GM12878 (cell line): Measurements from ENCODE around the gene MAFB. TPM values are rescaled to one million over a fixed set of nuclear protein-coding genes. Genes with fewer than 3 reads are reported as not detected.
A peak's percentile ranks its signal among the peaks of the same experiment; 100 is the strongest.

Experiments
- ATAC-seq: fragments of 200-7000 bp; cut with Tn5 transposase; 3 replicates; pipeline ENCODE4 v1.9.1; 2020; ENCODE audit warnings: mild to moderate bottlenecking, moderate library complexity
- BruUV-seq: library from RNA; stranded (reverse); fragments of 400-500 nt; replicated peaks from 2 replicates; lab custom pipeline; 2021; lab: Mats Ljungman, UMichigan
- CTCF ChIA-PET: fragments of 300-600 bp; sonication (Branson Sonifier 250); formaldehyde crosslinking; extraction: SDS; loops from one replicate; lab custom pipeline; 2021; ENCODE audit warnings: inconsistent platforms; lab: Yijun Ruan, JAX
- POLR2A ChIA-PET: fragments of 350-600 bp; formaldehyde crosslinking; extraction: SDS; loops from one replicate; lab custom pipeline; 2021; ENCODE audit warnings: inconsistent platforms; lab: Charles Lee
- RAD21 ChIA-PET: fragments of 300-600 bp; sonication (Branson Sonifier 250); formaldehyde crosslinking; loops from one replicate; lab custom pipeline; 2023; ENCODE audit warnings: antibody characterized with exemption; ENCODE audit not compliant: unreplicated experiment; lab: Charles Lee
- SMC1A ChIA-PET: fragments of 300-600 bp; sonication (Branson Sonifier 250); formaldehyde crosslinking; loops from one replicate; lab custom pipeline; 2023; ENCODE audit not compliant: unreplicated experiment, uncharacterized antibody; lab: Charles Lee
- DNase-seq: peaks from one replicate; pipeline ENCODE4 v3.0.0-alpha.2; 2011; ENCODE audit warnings: low read depth, low spot score
- FAIRE-seq: peaks from 3 replicates; lab custom pipeline; 2011; peaks lifted over from hg19 to GRCh38; lab: Jason Lieb, UNC
- H2AFZ ChIP-seq: 2 replicates; pipeline ENCODE4 v1.6.0; 2011; ENCODE audit warnings: low read depth, low read length, control low read depth; ENCODE audit not compliant: control insufficient read depth
- H3K27ac ChIP-seq: 2 replicates; pipeline ENCODE4 v1.5.1; 2011; ENCODE audit warnings: control low read depth; ENCODE audit not compliant: control insufficient read depth, insufficient read depth
- H3K27me3 ChIP-seq, 2 experiments: replicated peaks in 1 of 2; 2 replicates each; pipeline versions ENCODE4 v1.6.0 to v1.6.1; 2011; ENCODE audit warnings: low read length in 1 of 2; ENCODE audit not compliant: control insufficient read depth in 2 of 2, insufficient read depth in 2 of 2
- H3K36me3 ChIP-seq, 2 experiments: 2 replicates each; pipeline ENCODE4 v1.5.1; 2011; ENCODE audit warnings: low read length in 1 of 2; ENCODE audit not compliant: control insufficient read depth in 2 of 2, insufficient read depth in 2 of 2
- H3K4me1 ChIP-seq: 2 replicates; pipeline ENCODE4 v1.6.1; 2011; ENCODE audit warnings: mild to moderate bottlenecking, low read length, moderate library complexity, mixed read lengths; ENCODE audit not compliant: control insufficient read depth, insufficient read depth
- H3K4me2 ChIP-seq: 2 replicates; pipeline ENCODE4 v1.6.0; 2011; ENCODE audit warnings: control low read depth; ENCODE audit not compliant: control insufficient read depth, insufficient read depth
- H3K4me3 ChIP-seq: fragments of 200-600 bp; sonication (generic); 2 replicates; pipeline ENCODE4 v1.5.1; 2016
- H3K79me2 ChIP-seq: 2 replicates; pipeline ENCODE4 v1.6.0; 2011; ENCODE audit warnings: low read length; ENCODE audit not compliant: control insufficient read depth, insufficient read depth
- H3K9ac ChIP-seq: 2 replicates; pipeline ENCODE4 v1.8.0; 2011; ENCODE audit warnings: low read length, control low read depth, mixed read lengths; ENCODE audit not compliant: control insufficient read depth, insufficient read depth
- H3K9me3 ChIP-seq: replicated peaks from 3 replicates; pipeline ENCODE4 v1.5.1; 2011; ENCODE audit warnings: mild to moderate bottlenecking, low read length; ENCODE audit not compliant: control insufficient read depth, insufficient read depth
- H4K20me1 ChIP-seq: 2 replicates; pipeline ENCODE4 v1.6.0; 2011; ENCODE audit not compliant: control insufficient read depth, insufficient read depth
- JUNB ChIP-seq: IDR thresholded peaks from 2 replicates; pipeline ENCODE4 v1.6.1; 2016; ENCODE audit warnings: antibody characterized with exemption, mild to moderate bottlenecking
- RUNX3 ChIP-seq: IDR thresholded peaks from 2 replicates; pipeline ENCODE4 v1.6.1; 2012; ENCODE audit warnings: low read length, inconsistent platforms
- SIX5 ChIP-seq: IDR thresholded peaks from 2 replicates; pipeline ENCODE4 v1.6.1; 2011; ENCODE audit warnings: mild to moderate bottlenecking, low read depth, low read length, moderate library complexity; ENCODE audit not compliant: severe bottlenecking
- SRF ChIP-seq, 2 experiments: IDR thresholded peaks; 2 replicates each; pipeline ENCODE4 v1.6.1; 2011; ENCODE audit warnings: low read depth in 2 of 2, low read length in 2 of 2, mild to moderate bottlenecking in 1 of 2, moderate library complexity in 1 of 2
- WGBS: methylation state at CpG from one replicate; pipeline ENCODE4 v1.1.6; 2016; ENCODE audit warnings: low lambda C conversion rate; ENCODE audit not compliant: insufficient replicate concordance, insufficient coverage; ENCODE audit errors: missing lambda C conversion rate; 5-methylcytosine and 5-hydroxymethylcytosine counted together
- in situ Hi-C: fragments of 300-500 bp; cut with MboI; formaldehyde crosslinking; loops from 9 replicates; pipeline ENCODE4 v1.14.3; 2018; ENCODE audit warnings: mixed read lengths
- intact Hi-C: fragments of 100-400 bp; cut with micrococcal nuclease; formaldehyde crosslinking; loops from one replicate; pipeline ENCODE4 v1.14.2; 2022; ENCODE audit not compliant: unreplicated experiment
- polyA plus RNA-seq, 11 experiments: library from polyadenylated mRNA; depleted of rRNA in 4 of 11; unstranded in 6 of 11; stranded (reverse) in 5 of 11; fragments of >200 nt; fragmentation: Nextera tagmentation in 4 of 11; fragmentation: Illumina TruSeq in 1 of 11; extraction: Ambion mirVana in 4 of 11; extraction: Trizol in 1 of 11; gene quantifications; 1 replicate in 1 of 11; 2 replicates in 10 of 11; pipeline versions ENCODE4 v1.2.1 to v1.2.3, GENCODE V29; 2011 to 2016; ENCODE audit warnings: inconsistent platforms in 2 of 11, missing spikeins in 2 of 11, low read depth in 1 of 11
- total RNA-seq, 4 experiments: library from RNA; depleted of rRNA in 3 of 4; stranded (reverse); fragments of >200 nt in 3 of 4; fragmentation: Illumina TruSeq in 1 of 4; extraction: Trizol in 1 of 4; gene quantifications; 2 replicates each; pipeline versions ENCODE4 v1.2.1 to v1.2.3, GENCODE V29; 2013 to 2021
- TF ChIP-seq, protein P1 (sequence below): fragments of 450-650 bp; IDR thresholded peaks from 2 replicates; pipeline ENCODE4 v1.6.1; 2018; ENCODE audit warnings: mild to moderate bottlenecking, low read depth, moderate library complexity; ENCODE audit not compliant: partially characterized antibody

The MAFB gene
- total and polyA plus RNA-seq, 10 of the 15 experiments (the other 5 are each of a cell fraction or from before 2014, with no cell fraction given) = 0.01 to 0.08 (median 0.01) TPM; not detected in 7

DNA sequence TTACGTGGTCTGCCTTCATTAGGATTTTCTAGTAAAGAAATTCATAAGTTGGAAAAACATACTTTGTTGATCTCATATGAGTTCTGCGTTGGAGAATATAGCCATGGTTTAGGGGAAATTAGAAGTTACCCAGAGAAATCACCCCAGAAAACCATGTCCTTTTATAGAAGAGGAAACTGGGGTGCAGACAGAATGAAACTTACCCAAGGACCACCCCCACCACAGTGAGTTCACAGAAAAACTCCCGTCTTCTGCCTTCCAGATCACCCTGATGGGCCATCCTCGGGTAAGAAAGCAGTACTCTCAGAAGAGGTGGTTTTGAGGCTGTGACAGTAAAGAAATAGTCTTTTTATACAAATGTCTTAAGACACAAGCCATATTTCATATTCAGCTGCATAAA lies 25.1 kb upstream of the MAFB start:
- in situ Hi-C loops (no loop called here), intact Hi-C loops (no loop called here)
- no peak for FAIRE-seq
- POLR2A ChIA-PET = no interaction called here
- H3K4me1 ChIP-seq = peaks cover 6% of the 10 kb centered on the region
- WGBS = 13% methylated on average over 4 of the region's 4 CpGs
- no peaks in the 10 kb centered on the region for H3K9me3 ChIP-seq
- H3K36me3 ChIP-seq = no peaks in the 10 kb centered on the region
- peak overlapping the region; percentile 11; the same call in 1 of the 2 replicates for H3K4me2 ChIP-seq
- H4K20me1 ChIP-seq = no peaks in the 10 kb centered on the region
- DNase-seq = no peak
- H3K27ac ChIP-seq = 0 out of 2 replicates have a peak overlapping the region, but pooled peaks have one; percentile 31
- H3K27me3 ChIP-seq = 0 out of 4 replicates have a peak, but pooled peaks cover 0 to 5% of the 10 kb centered on the region in 2 experiments
- H3K4me3 ChIP-seq = no peak overlapping the region
- CTCF ChIA-PET = no interaction called here
- no TSS peak for BruUV-seq
- no peaks in the 10 kb centered on the region for H3K79me2 ChIP-seq
- peak; percentile 53 for ATAC-seq
- TF ChIP-seq, protein P1, sequence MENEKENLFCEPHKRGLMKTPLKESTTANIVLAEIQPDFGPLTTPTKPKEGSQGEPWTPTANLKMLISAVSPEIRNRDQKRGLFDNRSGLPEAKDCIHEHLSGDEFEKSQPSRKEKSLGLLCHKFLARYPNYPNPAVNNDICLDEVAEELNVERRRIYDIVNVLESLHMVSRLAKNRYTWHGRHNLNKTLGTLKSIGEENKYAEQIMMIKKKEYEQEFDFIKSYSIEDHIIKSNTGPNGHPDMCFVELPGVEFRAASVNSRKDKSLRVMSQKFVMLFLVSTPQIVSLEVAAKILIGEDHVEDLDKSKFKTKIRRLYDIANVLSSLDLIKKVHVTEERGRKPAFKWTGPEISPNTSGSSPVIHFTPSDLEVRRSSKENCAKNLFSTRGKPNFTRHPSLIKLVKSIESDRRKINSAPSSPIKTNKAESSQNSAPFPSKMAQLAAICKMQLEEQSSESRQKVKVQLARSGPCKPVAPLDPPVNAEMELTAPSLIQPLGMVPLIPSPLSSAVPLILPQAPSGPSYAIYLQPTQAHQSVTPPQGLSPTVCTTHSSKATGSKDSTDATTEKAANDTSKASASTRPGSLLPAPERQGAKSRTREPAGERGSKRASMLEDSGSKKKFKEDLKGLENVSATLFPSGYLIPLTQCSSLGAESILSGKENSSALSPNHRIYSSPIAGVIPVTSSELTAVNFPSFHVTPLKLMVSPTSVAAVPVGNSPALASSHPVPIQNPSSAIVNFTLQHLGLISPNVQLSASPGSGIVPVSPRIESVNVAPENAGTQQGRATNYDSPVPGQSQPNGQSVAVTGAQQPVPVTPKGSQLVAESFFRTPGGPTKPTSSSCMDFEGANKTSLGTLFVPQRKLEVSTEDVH = no peak
- TF ChIP-seq SIX5 (no peak), RUNX3 (peak; percentile 57), SRF (IDR thresholded peaks at IDR 0.05; ENCODE audit: low read depth in 2 of 2, low read length in 2 of 2) (peak in 1 of 2 experiments; percentile 62; a peak in 1 of 4 replicates), JUNB (peak; percentile 50; the same call in 1 of the 2 replicates)
- H3K9ac ChIP-seq = no peak overlapping the region
- peak overlapping the region; percentile 29 for H2AFZ ChIP-seq
- SMC1A ChIA-PET = no interaction called here
- RAD21 ChIA-PET = no interaction called here
